ENCODE measurements around the gene SEMG2.

GRCh38 chr20:45254383-45255262 lies 33.5 kb downstream of the SEMG2 start, which contains the start of gene SLPI:
- TF ChIP-seq CC2D1A (IDR thresholded peaks at IDR 0.05) (no peak), STAT5A (IDR thresholded peaks at IDR 0.05; ENCODE audit: borderline replicate concordance, low read length) (no peak), GABPB1 (CRISPR knock-in tag; IDR thresholded peaks at IDR 0.05) (no peak), THRA (IDR thresholded peaks at IDR 0.05) (no peak), MXI1 (IDR thresholded peaks at IDR 0.05; ENCODE audit: low read depth, low read length) (no peak), POLR2AphosphoS5 (IDR thresholded peaks at IDR 0.05; ENCODE audit: control insufficient read depth, insufficient read depth, low read depth, low read length) (no peak), ZFX (CRISPR knock-in tag; IDR thresholded peaks at IDR 0.05) (no peak), TSHZ1 (CRISPR knock-in tag; IDR thresholded peaks at IDR 0.05) (no peak), SMC3 (conservative IDR thresholded peaks at IDR 0.05; ENCODE audit: insufficient read depth, low read depth, low read length) (no peak), STAG1 (CRISPR knock-in tag; IDR thresholded peaks at IDR 0.05; ENCODE audit: borderline replicate concordance) (no peak), SP2 (IDR thresholded peaks at IDR 0.05; ENCODE audit: extremely low read depth, low read depth, low read length, poor library complexity, severe bottlenecking) (no peak), CTCF (IDR thresholded peaks at IDR 0.05 in 2 of 3, conservative IDR thresholded peaks at IDR 0.05 in 1 of 3; ENCODE audit: insufficient read depth in 2 of 3, low read depth in 1 of 3, low read length in 3 of 3) (no peak), SIN3B (IDR thresholded peaks at IDR 0.05; ENCODE audit: low read depth) (no peak), MAFK (IDR thresholded peaks at IDR 0.05; ENCODE audit: low read length) (no peak)
